Heart left ventricle (tissue), 16 donors: Measurements from ENCODE around the gene HRH2. TPM values are rescaled to one million over a fixed set of nuclear protein-coding genes. Genes with fewer than 3 reads are reported as not detected.
A peak's percentile ranks its signal among the peaks of the same experiment; 100 is the strongest.
"Not testable (repeated sequence)": the region's sequence is repeated elsewhere in the genome, so short reads cannot be mapped to it uniquely, and the experiment has no call there.

Source experiments
- ATAC-seq, 4 donors: fragments of 200-7000 bp; cut with Tn5 transposase; one replicate each; pipeline ENCODE4 v1.9.1; 2020 to 2022; ENCODE audit warnings: moderate library complexity in 4 of 4, mild to moderate bottlenecking in 3 of 4, moderate number of reproducible peaks in 1 of 4
- DNase-seq, 5 donors: peaks; one replicate each; pipeline ENCODE4 v3.0.0-alpha.2; 2020
- H3K27ac ChIP-seq, 12 donors: fragments of 200-600 bp; sonication (generic) in 4 of 12; one replicate each; pipeline versions ENCODE4 v1.5.0 to v1.8.0; 2016 to 2022; ENCODE audit warnings: mild to moderate bottlenecking in 2 of 12
- H3K27me3 ChIP-seq, 9 donors: fragments of 200-600 bp; sonication (generic) in 2 of 9; one replicate each; pipeline versions ENCODE4 v1.5.1 to v1.8.0; 2016 to 2022; ENCODE audit warnings: mild to moderate bottlenecking in 3 of 9
- H3K36me3 ChIP-seq, 9 donors: fragments of 200-600 bp; sonication (generic) in 2 of 9; one replicate each; pipeline versions ENCODE4 v1.5.0 to v1.8.0; 2018 to 2022; ENCODE audit warnings: mild to moderate bottlenecking in 2 of 9
- H3K4me1 ChIP-seq, 12 donors: fragments of 200-600 bp; sonication (generic) in 4 of 12; one replicate each; pipeline versions ENCODE4 v1.5.0 to v1.8.0; 2016 to 2022; ENCODE audit warnings: mild to moderate bottlenecking in 3 of 12
- H3K4me3 ChIP-seq, 12 donors: fragments of 200-600 bp; sonication (generic) in 4 of 12; one replicate each; pipeline versions ENCODE4 v1.5.0 to v1.8.0; 2017 to 2022; ENCODE audit warnings: mild to moderate bottlenecking in 9 of 12, moderate library complexity in 4 of 12
- H3K9me3 ChIP-seq, 12 donors: fragments of 200-600 bp; sonication (generic) in 4 of 12; one replicate each; pipeline versions ENCODE4 v1.5.0 to v1.8.0; 2016 to 2022; ENCODE audit warnings: mild to moderate bottlenecking in 1 of 12
- POLR2A ChIP-seq, 2 donors: fragments of 450-650 bp; IDR thresholded peaks; one replicate each; pipeline ENCODE4 v1.6.1; 2017; ENCODE audit warnings: antibody characterized with exemption in 2 of 2, mild to moderate bottlenecking in 2 of 2, moderate library complexity in 2 of 2
- WGBS, 4 donors: extraction: QIAGEN DNeasy Blood & Tissue Kit in 2 of 4; methylation state at CpG; one replicate each; pipeline versions ENCODE4 v1.1.5 to v1.1.7; 2013 to 2018; 5-methylcytosine and 5-hydroxymethylcytosine counted together
- intact Hi-C, 10 donors: fragments of 100-400 bp; cut with DNase I; formaldehyde crosslinking; loops; one replicate each; pipeline versions ENCODE4 v1.11.1 to v1.14.2; 2022
- polyA plus RNA-seq, 2 donors: library from polyadenylated mRNA; stranded (reverse); fragments of 200-250 nt; gene quantifications; one replicate each; pipeline ENCODE4 v1.2.3, GENCODE V29; 2013
- total RNA-seq, 9 donors: library from RNA; depleted of rRNA in 2 of 9; stranded (reverse); fragments of >200 nt in 2 of 9; fragmentation: NEBNext Ultra II Directional in 3 of 9; extraction: Animal tissue kit (Norgen Biotek cat#: 25700) in 3 of 9; gene quantifications; one replicate each; pipeline versions ENCODE4 v1.1.0 to v1.2.4, GENCODE V29; 2016 to 2023
- TF ChIP-seq, protein P1 (sequence below), 12 donors: fragments of 200-600 bp; sonication (generic) in 4 of 12; IDR thresholded peaks; one replicate each; pipeline versions ENCODE4 v1.5.0 to v1.8.0; 2018 to 2022; ENCODE audit warnings: antibody characterized with exemption in 12 of 12, mild to moderate bottlenecking in 5 of 12
- donor health status: ischemic (EF 13 %, LVEDD 7.1; RV severe dilation, severe dysfunction).
- donor health status: healthy with polysubstance abuse.
- donor health status: DM: no; HTN: yes; CAD: no.
- donor health status: DM: no; HTN: no; CAD: no.
- donor health status: ischemic (EF 25% LVEDD 6.9; RV normal size, moderate dysfunction).
- donor health status: ischemic (EF 25% LVEDD 5.7; RV mildly dilated, moderate dysfunction).
- donor health status: healthy.
- donor health status: DM: yes; HTN: yes; CAD: no.
- donor health status: ischemic (EF 35%, LVEDD 5.7; RV mildly dilated, moderate dysfunction).
- donor health status: nonischemic (EF 11% LVEDD 7.7; RV severe dilation, severe dysfunction).
- donor health status: DM: yes; HTN: yes; CAD: no.
- donor health status: PGD.
- donor health status: ischemic (EF 29% LVEDD 5.4; RV normal size, mild dysfunction).
- donor health status: nonischemic (EF 23%, LVEDD 6.1; RV moderate dilation, normal function).

HRH2 gene
- total and polyA plus RNA-seq, 11 donors = 26.0 to 66.0 (median 35.8) TPM

DNA sequence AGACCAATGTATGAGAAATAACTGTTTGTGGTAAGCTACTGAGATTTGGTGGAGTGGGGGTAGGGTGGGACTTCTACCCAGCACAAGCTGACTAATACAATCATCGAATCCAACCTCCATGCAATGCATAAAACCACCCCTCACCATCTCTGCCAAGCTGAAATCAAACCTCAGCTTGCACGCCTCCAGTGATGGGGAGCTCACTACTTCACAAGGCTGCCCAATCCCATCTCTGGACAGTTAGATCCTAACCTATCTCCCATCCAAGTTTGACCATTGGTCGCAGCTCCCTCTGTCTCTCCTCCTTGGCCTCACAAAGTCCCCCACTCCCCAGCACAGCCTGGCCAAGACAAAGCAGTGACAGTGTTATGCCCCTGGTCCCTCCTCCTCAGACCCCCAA is 47.0 kb upstream of the HRH2 start:
- 61 to 85% (median 72%) methylated on average over 3 of the region's 3 CpGs for WGBS, 4 donors
- peaks cover 0 to 11% (median 0%) of the 10 kb centered on the region in 12 donors for H3K4me1 ChIP-seq
- no peaks in the 10 kb centered on the region for H3K27me3 ChIP-seq
- H3K27ac ChIP-seq = no peak overlapping the region
- intact Hi-C loops = loop anchor here in 1 of 10 donors (5.0 kb wide), 1 partner anchor 41 kb away; no protein-coding TSS in a partner anchor
- H3K9me3 ChIP-seq = no peaks in the 10 kb centered on the region
- ATAC-seq (no peak), DNase-seq (no peak)
- H3K36me3 ChIP-seq = no peaks in the 10 kb centered on the region
- H3K4me3 ChIP-seq = no peak overlapping the region
- TF ChIP-seq, protein P1, sequence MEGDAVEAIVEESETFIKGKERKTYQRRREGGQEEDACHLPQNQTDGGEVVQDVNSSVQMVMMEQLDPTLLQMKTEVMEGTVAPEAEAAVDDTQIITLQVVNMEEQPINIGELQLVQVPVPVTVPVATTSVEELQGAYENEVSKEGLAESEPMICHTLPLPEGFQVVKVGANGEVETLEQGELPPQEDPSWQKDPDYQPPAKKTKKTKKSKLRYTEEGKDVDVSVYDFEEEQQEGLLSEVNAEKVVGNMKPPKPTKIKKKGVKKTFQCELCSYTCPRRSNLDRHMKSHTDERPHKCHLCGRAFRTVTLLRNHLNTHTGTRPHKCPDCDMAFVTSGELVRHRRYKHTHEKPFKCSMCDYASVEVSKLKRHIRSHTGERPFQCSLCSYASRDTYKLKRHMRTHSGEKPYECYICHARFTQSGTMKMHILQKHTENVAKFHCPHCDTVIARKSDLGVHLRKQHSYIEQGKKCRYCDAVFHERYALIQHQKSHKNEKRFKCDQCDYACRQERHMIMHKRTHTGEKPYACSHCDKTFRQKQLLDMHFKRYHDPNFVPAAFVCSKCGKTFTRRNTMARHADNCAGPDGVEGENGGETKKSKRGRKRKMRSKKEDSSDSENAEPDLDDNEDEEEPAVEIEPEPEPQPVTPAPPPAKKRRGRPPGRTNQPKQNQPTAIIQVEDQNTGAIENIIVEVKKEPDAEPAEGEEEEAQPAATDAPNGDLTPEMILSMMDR (IDR thresholded peaks at IDR 0.05) = no peak
- no peak for TF ChIP-seq POLR2A (IDR thresholded peaks at IDR 0.05)

DNA sequence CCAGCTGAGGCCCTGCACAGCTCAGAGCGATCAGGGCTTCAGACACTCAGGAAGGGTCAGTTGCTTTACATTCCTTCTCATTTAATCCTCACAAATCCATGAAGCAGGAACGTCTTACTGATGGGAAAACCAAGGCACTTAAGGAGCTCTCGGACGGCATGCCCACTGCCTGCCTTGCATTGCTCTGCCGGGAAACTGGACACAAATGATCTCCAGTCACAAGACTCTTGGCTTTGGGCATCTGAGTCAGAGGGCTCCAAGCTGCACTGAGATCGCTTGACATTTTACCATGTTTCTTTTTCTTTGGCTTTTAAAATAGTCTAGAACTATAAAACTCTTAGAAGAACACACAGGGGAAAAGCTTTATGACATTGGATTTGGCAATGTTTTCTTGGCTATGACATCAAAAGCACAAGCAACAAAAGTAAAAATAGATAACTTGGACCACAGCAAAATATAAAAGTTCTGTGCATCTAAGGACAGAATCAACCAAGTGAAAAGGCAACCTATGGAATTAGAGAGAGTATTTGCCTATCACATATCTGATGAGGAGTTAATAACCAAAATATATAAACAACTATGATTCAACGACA is 43.6 kb upstream of the HRH2 start:
- H3K27me3 ChIP-seq = no peaks in the 10 kb centered on the region
- intact Hi-C loops = loop anchor here in 1 of 10 donors (5.0 kb wide), 1 partner anchor 38 kb away; no protein-coding TSS in a partner anchor
- no peak overlapping the region for H3K4me3 ChIP-seq
- DNase-seq (no peak), ATAC-seq (peak in 1 of 4 donors; percentile 48)
- TF ChIP-seq, protein P1 (IDR thresholded peaks at IDR 0.05) = no peak
- TF ChIP-seq POLR2A (IDR thresholded peaks at IDR 0.05) = no peak
- peak overlapping the region in 2 of 12 donors; percentile 1 to 5 for H3K27ac ChIP-seq
- peaks cover 0 to 17% (median 0%) of the 10 kb centered on the region in 12 donors for H3K4me1 ChIP-seq
- H3K36me3 ChIP-seq = no peaks in the 10 kb centered on the region
- no peaks in the 10 kb centered on the region for H3K9me3 ChIP-seq
- 56 to 71% (median 64%) methylated on average over 7 of the region's 7 CpGs for WGBS, 4 donors

DNA sequence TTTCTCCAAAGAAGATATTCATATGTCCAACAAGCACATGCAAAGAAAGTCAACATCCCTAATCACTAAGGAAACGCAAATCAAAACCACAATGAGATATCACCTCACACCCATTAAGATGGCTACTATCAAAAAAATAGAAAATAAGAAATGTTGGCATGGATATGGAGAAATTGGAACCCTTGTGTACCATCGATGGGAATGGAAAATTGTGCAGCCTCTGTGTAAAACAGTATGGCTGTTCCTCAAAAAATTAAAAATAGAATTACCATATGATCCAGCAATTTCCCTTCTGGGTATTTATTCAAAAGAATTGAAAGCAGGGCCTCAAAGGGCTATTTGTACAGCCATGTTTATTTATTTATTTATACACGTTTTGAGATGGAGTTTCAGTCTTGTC is 43.0 kb upstream of the HRH2 start:
- Histone ChIP-seq H3K4me3 (no peak overlapping the region), H3K36me3 (no peaks in the 10 kb centered on the region), H3K27me3 (no peaks in the 10 kb centered on the region), H3K9me3 (no peaks in the 10 kb centered on the region), H3K4me1 (peaks cover 0 to 17% (median 0%) of the 10 kb centered on the region in 12 donors), H3K27ac (no peak overlapping the region)
- DNase-seq (no peak), ATAC-seq (no peak)
- TF ChIP-seq POLR2A (IDR thresholded peaks at IDR 0.05) = no peak
- TF ChIP-seq, protein P1 (IDR thresholded peaks at IDR 0.05) = no peak
- intact Hi-C loops = loop anchor here in 1 of 10 donors (5.0 kb wide), 1 partner anchor 37 kb away; no protein-coding TSS in a partner anchor
- WGBS, 4 donors = 62 to 75% (median 71%) methylated on average over 3 of the region's 3 CpGs

DNA sequence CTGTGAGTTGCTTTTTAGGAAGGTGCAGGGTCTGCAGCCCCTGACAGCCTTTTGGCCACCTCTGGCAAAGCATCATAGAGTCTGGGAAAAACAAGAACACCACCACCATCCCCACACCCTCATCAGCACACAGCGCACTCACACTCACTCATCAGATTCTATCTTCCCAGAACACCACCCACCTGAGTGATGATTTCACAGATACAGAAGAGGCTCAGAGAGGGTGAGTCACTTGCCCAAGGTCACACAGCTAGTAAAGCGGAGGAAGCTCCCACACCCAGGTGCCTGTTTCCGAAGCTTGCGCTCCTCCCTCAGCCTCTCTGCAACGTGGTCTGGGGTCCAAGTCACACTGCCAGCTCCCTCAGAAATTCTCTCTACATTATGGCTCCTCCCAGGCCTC is 41.8 kb upstream of the HRH2 start:
- TF ChIP-seq, protein P1 (IDR thresholded peaks at IDR 0.05) = no peak
- no peak for TF ChIP-seq POLR2A (IDR thresholded peaks at IDR 0.05)
- Histone ChIP-seq H3K4me1 (peaks cover 0 to 17% (median 0%) of the 10 kb centered on the region in 12 donors), H3K36me3 (no peaks in the 10 kb centered on the region), H3K4me3 (no peak overlapping the region), H3K9me3 (no peaks in the 10 kb centered on the region), H3K27ac (no peak overlapping the region), H3K27me3 (no peaks in the 10 kb centered on the region)
- intact Hi-C loops = no loop called here
- WGBS, 4 donors = 88 to 93% (median 89%) methylated on average over 5 of the region's 5 CpGs
- ATAC-seq = no peak
- no peak for DNase-seq

DNA sequence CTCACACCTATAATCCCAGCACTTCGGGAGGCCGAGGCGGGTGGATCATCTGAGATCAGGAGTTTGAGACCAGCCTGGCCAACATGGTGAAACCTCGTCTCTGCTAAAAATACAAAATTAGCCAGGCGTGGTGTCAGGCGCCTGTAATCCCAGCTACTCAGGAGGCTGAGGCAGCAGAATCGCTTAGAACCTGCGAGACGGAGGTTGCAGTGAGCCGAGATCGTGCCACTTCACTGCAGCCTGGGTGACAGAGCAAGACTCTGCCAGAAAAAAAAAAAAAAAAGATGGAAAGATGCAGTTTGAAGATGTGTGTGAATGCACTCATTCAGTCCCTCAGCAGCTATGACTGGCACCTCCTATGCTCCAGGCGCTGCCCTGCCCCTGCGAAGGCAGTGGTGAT is 41.3 kb upstream of the HRH2 start:
- H3K4me3 ChIP-seq, H3K36me3 ChIP-seq, H3K9me3 ChIP-seq, H3K27ac ChIP-seq, intact Hi-C loops, ATAC-seq, H3K27me3 ChIP-seq, DNase-seq: not testable (repeated sequence)
- 85 to 90% (median 87%) methylated on average over 13 of the region's 13 CpGs for WGBS, 4 donors
- H3K4me1 ChIP-seq = peaks cover 0 to 17% (median 0%) of the 10 kb centered on the region in 12 donors
